Hepatocyte (in vitro differentiated cells): ENCODE data around the gene SESN1.

Experiments
- EZH2 ChIP-seq: fragments of 200-600 bp; sonication (generic); IDR thresholded peaks from 2 replicates; pipeline ENCODE4 v1.6.1; 2016; ENCODE audit warnings: antibody characterized with exemption, mild to moderate bottlenecking, borderline replicate concordance
- EZH2phosphoT487 ChIP-seq: fragments of 200-600 bp; sonication (generic); IDR thresholded peaks from one replicate; pipeline ENCODE4 v1.6.1; 2018; ENCODE audit warnings: antibody characterized with exemption, mild to moderate bottlenecking, low read depth, moderate library complexity; ENCODE audit not compliant: unreplicated experiment, severe bottlenecking
- TF ChIP-seq, protein P1 (sequence below): fragments of 200-600 bp; sonication (generic); IDR thresholded peaks from 2 replicates; pipeline ENCODE4 v1.5.1; 2016; ENCODE audit warnings: antibody characterized with exemption, mild to moderate bottlenecking; ENCODE audit not compliant: poor library complexity

DNA sequence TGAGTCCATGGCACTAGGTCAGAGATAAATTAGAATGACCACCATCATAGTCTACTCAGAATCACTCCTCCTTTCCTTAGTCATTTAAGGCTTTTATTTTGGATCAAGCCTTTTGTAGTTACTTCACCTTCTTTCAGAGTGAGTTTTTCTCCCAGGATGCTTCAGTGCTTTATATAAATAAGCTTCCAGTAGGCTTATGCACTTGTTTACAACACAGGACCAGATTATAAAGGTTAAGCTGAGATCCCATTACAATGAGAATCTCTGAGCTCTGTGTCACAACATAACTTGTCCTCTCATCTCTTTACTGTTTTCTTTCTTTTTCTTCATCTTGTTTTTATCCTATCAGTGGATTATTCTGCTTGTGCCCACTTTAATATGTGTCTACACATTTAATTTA, 48.5 kb upstream of the SESN1 start:
- TF ChIP-seq, protein P1, sequence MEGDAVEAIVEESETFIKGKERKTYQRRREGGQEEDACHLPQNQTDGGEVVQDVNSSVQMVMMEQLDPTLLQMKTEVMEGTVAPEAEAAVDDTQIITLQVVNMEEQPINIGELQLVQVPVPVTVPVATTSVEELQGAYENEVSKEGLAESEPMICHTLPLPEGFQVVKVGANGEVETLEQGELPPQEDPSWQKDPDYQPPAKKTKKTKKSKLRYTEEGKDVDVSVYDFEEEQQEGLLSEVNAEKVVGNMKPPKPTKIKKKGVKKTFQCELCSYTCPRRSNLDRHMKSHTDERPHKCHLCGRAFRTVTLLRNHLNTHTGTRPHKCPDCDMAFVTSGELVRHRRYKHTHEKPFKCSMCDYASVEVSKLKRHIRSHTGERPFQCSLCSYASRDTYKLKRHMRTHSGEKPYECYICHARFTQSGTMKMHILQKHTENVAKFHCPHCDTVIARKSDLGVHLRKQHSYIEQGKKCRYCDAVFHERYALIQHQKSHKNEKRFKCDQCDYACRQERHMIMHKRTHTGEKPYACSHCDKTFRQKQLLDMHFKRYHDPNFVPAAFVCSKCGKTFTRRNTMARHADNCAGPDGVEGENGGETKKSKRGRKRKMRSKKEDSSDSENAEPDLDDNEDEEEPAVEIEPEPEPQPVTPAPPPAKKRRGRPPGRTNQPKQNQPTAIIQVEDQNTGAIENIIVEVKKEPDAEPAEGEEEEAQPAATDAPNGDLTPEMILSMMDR: no peak
- no peak for TF ChIP-seq EZH2phosphoT487
- no peak for TF ChIP-seq EZH2
